NCI-H2107 (cell line): ENCODE results near the gene B4GALNT4.
"Not testable (repeated sequence)": the region's sequence is repeated elsewhere in the genome, so short reads cannot be mapped to it uniquely, and the experiment has no call there.

Experiments used
- DNase-seq: peaks from one replicate; lab custom pipeline; 2025; lab: John Stamatoyannopoulos, UW

The B4GALNT4 gene

DNA sequence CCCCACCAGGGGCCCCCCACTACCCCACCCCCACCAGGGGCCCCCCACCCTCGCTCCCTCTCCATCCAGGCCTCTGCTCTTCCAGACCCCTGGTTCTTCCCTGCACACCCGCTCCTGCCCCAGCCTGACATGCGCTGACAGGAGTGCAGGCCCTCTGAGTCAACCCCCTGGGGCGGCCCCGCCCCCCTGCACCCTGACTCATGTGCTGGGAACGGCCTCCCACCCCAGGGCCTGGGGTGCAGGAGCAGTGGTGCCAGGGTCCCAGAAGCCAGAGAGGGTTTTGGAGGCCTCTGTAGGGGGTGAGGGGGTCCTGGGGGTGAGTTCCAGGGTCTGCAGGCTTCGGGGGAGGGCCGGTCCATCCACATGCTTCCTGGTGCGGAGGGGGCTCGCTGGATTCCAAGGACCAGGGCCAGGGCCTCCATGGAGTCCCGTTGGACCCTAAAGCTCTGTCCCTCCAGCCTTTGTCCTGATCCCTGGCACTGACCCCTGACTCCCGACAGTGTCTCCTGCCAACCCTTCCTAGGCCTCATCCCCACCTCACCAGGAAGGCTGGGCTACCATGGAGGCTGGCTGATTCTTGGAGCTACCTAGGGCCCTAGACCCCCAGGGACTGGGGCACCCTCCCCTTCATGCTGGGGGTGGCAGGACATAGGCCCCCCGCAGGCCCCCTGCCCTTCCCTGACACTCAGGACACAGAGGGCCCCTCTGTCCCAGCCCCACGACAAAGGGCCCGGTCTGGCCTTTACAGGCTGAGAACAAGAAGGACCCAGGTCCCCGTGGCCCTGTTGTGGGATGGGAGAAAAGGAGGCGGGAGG lies 24.1 kb downstream of the B4GALNT4 start:
- DNase-seq, result no peak

DNA sequence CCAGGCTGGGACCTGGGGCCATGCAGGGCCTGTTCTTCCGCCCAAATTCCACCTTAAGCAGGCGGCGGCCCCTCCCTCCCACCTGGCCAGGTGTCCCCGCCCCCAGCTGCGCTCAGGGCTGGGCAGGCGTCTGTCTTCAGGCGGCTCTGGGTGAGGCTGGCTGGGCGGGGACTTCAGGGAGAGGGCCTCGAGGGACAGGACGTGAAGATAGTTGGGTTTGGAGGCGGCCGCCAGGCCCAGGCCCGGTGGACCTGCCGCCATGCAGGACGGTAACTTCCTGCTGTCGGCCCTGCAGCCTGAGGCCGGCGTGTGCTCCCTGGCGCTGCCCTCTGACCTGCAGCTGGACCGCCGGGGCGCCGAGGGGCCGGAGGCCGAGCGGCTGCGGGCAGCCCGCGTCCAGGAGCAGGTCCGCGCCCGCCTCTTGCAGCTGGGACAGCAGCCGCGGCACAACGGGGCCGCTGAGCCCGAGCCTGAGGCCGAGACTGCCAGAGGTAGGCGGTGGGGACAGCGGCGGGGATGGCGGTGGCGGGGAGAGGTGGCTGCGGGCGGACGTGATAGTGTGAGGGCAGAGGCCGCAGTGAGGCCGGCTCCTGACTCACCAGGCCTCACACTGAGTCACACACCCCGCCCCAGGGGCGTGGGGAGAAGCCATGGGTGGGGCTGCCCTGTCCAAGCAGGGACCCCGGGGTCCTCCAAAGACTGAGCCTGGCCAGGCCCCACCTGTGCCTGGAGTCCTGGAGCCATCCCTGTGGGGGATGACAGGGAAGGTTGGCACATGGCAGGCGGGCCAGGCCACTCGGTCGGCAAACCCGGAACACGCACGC lies 24.9 kb downstream of the B4GALNT4 start, which contains the start of gene PKP3:
PKP3 (plus strand) TSS at position 176 of the 824 bp plus-strand sequence; CDS start at position 260, 84 bp downstream.
- no peak for DNase-seq

GRCh38 chr11:394858-395655 lies 25.8 kb downstream of the B4GALNT4 start:
- DNase-seq, result no peak

DNA sequence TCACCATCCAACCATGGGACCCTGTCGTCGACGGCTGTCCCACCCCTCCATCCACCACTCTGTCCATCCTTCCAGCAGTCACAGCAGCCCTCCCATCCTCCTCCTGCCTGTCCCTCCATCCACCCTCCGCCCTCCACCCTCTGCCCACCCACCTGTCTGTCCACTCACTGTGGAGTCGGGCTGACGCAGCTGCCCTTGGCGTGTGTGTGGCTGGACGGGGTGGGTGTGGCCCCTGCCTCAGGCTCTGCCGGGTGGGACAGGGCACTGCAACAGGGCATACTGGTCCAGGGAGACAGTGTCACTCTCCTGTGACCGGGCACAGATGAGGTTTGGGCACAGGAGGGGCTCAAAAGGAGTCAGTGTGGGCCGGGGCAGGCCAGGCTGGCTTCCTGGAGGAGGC lies 26.6 kb downstream of the B4GALNT4 start:
- DNase-seq, result no peak

DNA sequence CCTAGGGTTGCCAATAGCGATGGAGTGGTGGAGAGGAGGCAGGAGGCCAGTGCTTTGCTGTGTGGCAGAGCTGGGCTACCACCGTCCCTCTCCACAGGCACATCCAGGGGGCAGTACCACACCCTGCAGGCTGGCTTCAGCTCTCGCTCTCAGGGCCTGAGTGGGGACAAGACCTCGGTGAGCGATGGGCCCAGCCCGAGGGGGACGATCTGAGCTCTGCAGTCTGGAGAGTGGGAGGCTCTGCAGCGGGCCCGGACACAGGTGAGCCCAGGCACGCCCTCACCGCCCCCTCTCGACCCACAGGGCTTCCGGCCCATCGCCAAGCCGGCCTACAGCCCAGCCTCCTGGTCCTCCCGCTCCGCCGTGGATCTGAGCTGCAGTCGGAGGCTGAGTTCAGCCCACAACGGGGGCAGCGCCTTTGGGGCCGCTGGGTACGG lies 27.2 kb downstream of the B4GALNT4 start:
- DNase-seq, result no peak

- no peak for DNase-seq
Measured at GRCh38 chr11:396948-397548, 27.7 kb downstream of the B4GALNT4 start.

DNA sequence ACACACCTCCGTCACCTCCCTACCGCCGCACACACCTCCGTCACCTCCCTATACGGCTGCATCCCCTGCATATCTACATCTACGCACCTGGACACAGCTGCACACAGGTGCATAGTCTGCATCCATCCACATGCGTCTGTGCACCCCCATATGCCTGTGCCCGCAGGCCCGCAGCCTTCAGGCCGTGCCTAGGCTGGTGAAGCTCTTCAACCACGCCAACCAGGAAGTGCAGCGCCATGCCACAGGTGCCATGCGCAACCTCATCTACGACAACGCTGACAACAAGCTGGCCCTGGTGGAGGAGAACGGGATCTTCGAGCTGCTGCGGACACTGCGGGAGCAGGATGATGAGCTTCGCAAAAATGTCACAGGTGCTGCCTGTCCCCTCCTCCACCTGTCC lies 29.5 kb downstream of the B4GALNT4 start:
- DNase-seq, result no peak

- DNase-seq, result no peak
Measured at GRCh38 chr11:399731-400211, 30.5 kb downstream of the B4GALNT4 start.

DNA sequence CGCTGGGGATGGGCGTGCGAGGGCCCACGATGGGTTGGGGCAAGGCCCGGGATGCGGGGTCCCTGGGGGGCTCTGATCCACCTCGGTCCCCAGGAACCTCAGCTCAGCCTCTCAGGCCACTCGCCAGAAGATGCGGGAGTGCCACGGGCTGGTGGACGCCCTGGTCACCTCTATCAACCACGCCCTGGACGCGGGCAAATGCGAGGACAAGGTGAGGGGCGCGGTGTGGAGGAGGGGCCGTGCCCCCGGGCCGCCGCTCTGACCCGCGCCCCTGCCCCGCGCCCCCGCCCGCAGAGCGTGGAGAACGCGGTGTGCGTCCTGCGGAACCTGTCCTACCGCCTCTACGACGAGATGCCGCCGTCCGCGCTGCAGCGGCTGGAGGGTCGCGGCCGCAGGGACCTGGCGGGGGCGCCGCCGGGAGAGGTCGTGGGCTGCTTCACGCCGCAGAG lies 31.0 kb downstream of the B4GALNT4 start:
- no peak for DNase-seq

- not testable (repeated sequence) for DNase-seq
Measured at GRCh38 chr11:401196-401595, 31.9 kb downstream of the B4GALNT4 start.

GRCh38 chr11:403021-403760 lies 33.9 kb downstream of the B4GALNT4 start:
- DNase-seq, result no peak

DNA sequence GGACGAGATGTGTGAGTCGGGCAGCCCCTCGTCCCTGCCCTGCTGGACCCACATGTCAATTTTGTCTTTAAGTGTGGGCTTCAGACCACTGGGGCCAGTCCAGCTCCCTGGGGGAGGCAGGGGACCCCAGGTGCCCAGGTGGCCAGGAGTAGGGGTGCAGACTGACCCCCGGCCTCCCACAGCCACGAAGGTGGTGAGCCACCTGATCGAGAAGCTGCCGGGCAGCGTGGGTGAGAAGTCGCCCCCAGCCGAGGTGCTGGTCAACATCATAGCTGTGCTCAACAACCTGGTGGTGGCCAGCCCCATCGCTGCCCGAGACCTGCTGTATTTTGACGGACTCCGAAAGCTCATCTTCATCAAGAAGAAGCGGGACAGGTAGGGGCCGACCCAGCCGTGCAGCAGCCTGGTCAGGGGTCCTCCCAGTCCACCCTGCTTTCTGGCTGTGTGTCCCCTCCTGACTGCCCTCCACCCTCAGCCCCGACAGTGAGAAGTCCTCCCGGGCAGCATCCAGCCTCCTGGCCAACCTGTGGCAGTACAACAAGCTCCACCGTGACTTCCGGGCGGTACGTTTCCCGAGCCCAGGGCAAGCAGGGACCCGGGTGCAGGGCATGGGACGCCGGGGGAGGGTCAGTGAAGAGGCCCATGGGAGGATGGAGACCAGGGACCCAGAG lies 34.6 kb downstream of the B4GALNT4 start:
- DNase-seq, result no peak

DNA sequence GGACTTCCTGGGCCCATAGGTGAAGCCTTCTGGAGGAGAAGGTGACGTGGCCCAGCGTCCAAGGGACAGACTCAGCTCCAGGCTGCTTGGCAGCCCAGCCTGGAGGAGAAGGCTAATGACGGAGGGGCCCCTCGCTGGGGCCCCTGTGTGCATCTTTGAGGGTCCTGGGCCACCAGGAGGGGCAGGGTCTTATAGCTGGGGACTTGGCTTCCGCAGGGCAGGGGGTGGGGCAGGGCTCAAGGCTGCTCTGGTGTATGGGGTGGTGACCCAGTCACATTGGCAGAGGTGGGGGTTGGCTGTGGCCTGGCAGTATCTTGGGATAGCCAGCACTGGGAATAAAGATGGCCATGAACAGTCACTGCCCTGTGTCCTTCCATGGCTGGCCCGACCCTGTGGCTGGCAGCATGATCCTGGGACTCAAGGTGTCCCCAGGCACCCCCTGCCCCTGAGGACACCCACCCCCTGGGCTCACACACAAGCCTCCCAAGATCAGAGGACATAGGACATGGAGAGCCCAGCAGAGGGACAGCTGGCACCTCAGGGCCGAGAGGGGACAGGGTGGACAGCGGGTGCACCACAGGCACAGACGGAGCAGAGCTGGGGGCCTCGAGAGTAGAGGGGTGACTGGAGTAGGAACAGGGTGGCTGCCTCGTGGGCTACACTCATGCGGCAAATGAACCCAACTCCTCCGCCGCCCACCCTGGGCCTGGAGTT lies 35.4 kb downstream of the B4GALNT4 start:
- no peak for DNase-seq

DNA sequence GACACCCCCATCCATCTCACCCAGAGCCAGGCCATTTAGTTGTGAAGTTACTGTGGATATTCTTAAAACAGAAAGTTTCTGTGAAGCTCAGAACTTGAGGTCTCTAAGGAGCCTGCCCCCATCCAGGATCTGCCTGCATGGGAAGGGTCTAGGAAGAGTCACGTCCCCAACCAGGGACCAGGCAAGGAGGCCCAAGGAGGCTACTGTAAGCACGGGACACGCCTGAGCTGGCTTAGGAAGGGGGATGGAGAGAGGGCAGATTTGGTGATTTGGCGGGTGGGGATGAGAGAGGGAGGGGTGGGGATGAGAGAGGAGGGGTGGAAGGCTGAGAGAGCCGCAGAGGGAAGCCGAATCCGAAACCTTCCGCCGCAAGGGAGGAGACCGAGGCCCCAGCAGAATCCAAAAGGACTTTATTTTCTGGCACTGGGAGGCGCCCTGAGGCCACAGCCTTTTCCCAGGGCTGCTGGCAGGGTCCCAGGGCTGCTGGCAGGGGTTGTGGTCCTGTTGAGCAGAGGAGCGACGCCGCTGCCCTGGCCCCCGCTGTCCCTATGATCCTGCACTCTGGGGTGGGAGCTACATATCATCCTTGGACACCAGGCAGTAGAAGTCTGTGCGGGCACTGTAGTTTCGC lies 36.1 kb downstream of the B4GALNT4 start:
- no peak for DNase-seq

GRCh38 chr11:405954-406795 lies 36.9 kb downstream of the B4GALNT4 start:
- no peak for DNase-seq

- no peak for DNase-seq
Measured at GRCh38 chr11:406796-407650, 37.7 kb downstream of the B4GALNT4 start.

- DNase-seq, result no peak
Measured at GRCh38 chr11:407651-408123, 38.4 kb downstream of the B4GALNT4 start.
